SK-N-SH (cell line): ENCODE measurements around the gene GPX2. TPM values are rescaled to one million over a fixed set of nuclear protein-coding genes. Genes with fewer than 3 reads are reported as not detected.

Experiments used
- CTCF ChIA-PET: fragments of 300-600, 350-600 bp; formaldehyde crosslinking; extraction: SDS; loops from one replicate; lab custom pipeline; 2021; lab: Yijun Ruan, JAX
- POLR2A ChIA-PET: fragments of 350-600 bp; sonication (Branson Sonifier 250); formaldehyde crosslinking; extraction: SDS; loops from one replicate; lab custom pipeline; 2020; ENCODE audit warnings: antibody characterized with exemption, inconsistent platforms; lab: Yijun Ruan, JAX
- DNase-seq: peaks from one replicate; pipeline ENCODE4 v3.0.0; 2012
- H2AFZ ChIP-seq: fragments of 200-600 bp; sonication (generic); 2 replicates; pipeline ENCODE4 v1.8.1; 2016; ENCODE audit warnings: antibody characterized with exemption, mild to moderate bottlenecking, low read depth
- H3F3A ChIP-seq: fragments of 200-600 bp; sonication (generic); replicated peaks from 2 replicates; pipeline ENCODE3; 2016; ENCODE audit warnings: antibody characterized with exemption, mild to moderate bottlenecking; ENCODE audit not compliant: insufficient read depth
- H3K27ac ChIP-seq, 2 experiments: fragments of 200-500 bp in 1 of 2; fragments of 200-600 bp in 1 of 2; sonication (Bioruptor generic) in 1 of 2; sonication (generic), shearing (Covaris generic) in 1 of 2; 2 replicates each; pipeline versions ENCODE4 v1.5.1 to v1.6.1; 2014 to 2016; ENCODE audit warnings: low read depth in 2 of 2, inconsistent platforms in 1 of 2, low read length in 1 of 2, mild to moderate bottlenecking in 1 of 2, mixed read lengths in 1 of 2
- H3K27me3 ChIP-seq: fragments of 200-600 bp; sonication (generic), shearing (Covaris generic); 2 replicates; pipeline ENCODE4 v1.6.1; 2016; ENCODE audit warnings: mixed run types; ENCODE audit not compliant: insufficient read depth
- H3K36me3 ChIP-seq, 2 experiments: fragments of 200-500 bp in 1 of 2; fragments of 200-600 bp in 1 of 2; sonication (Bioruptor generic) in 1 of 2; sonication (generic) in 1 of 2; replicated peaks in 1 of 2; 2 replicates each; pipeline versions ENCODE3 to v1.5.1; 2014 to 2016; ENCODE audit warnings: low read length in 1 of 2, mild to moderate bottlenecking in 1 of 2; ENCODE audit not compliant: insufficient read depth in 2 of 2, control insufficient read depth in 1 of 2
- H3K4me1 ChIP-seq, 2 experiments: fragments of 200-500 bp in 1 of 2; fragments of 200-600 bp in 1 of 2; sonication (Bioruptor generic) in 1 of 2; sonication (generic), shearing (Covaris generic) in 1 of 2; 2 replicates each; pipeline versions ENCODE4 v1.5.1 to v1.6.1; 2014 to 2016; ENCODE audit warnings: low read depth in 1 of 2, low read length in 1 of 2, mixed run types in 1 of 2; ENCODE audit not compliant: insufficient read depth in 2 of 2, control insufficient read depth in 1 of 2
- H3K4me2 ChIP-seq: fragments of 200-600 bp; sonication (generic), shearing (Covaris generic); 2 replicates; pipeline ENCODE4 v1.6.1; 2017; ENCODE audit warnings: mixed run types
- H3K4me3 ChIP-seq, 2 experiments: fragments of 200-500 bp in 1 of 2; fragments of 200-600 bp in 1 of 2; sonication (Bioruptor generic) in 1 of 2; sonication (generic), shearing (Covaris generic) in 1 of 2; 2 replicates each; pipeline versions ENCODE4 v1.5.1 to v1.8.1; 2014 to 2016; ENCODE audit warnings: low read depth in 2 of 2, inconsistent platforms in 1 of 2, low read length in 1 of 2, mild to moderate bottlenecking in 1 of 2, mixed read lengths in 1 of 2, moderate library complexity in 1 of 2
- H3K79me2 ChIP-seq: fragments of 200-600 bp; sonication (generic); 2 replicates; pipeline ENCODE4 v1.8.1; 2017; ENCODE audit warnings: mild to moderate bottlenecking; ENCODE audit not compliant: insufficient read depth
- H3K9ac ChIP-seq: fragments of 200-600 bp; sonication (generic); 2 replicates; pipeline ENCODE4 v1.6.1; 2017; ENCODE audit warnings: mixed run types
- H3K9me2 ChIP-seq: fragments of 200-600 bp; sonication (generic); 2 replicates; pipeline ENCODE4 v1.6.1; 2017; ENCODE audit warnings: mixed run types
- H3K9me3 ChIP-seq: fragments of 200-600 bp; sonication (generic); 2 replicates; pipeline ENCODE4 v1.6.1; 2017; ENCODE audit warnings: mixed run types, mild to moderate bottlenecking, moderate library complexity
- H4K20me1 ChIP-seq: fragments of 200-600 bp; sonication (generic); 2 replicates; pipeline ENCODE4 v1.6.1; 2017; ENCODE audit warnings: mild to moderate bottlenecking, mixed run types; ENCODE audit not compliant: insufficient read depth
- CHD2 ChIP-seq: fragments of 150-350 bp; IDR thresholded peaks from 2 replicates; pipeline ENCODE4 v1.6.1; 2018; ENCODE audit warnings: low read length; ENCODE audit not compliant: partially characterized antibody
- EZH2phosphoT487 ChIP-seq: fragments of 200-600 bp; sonication (generic); IDR thresholded peaks from 2 replicates; pipeline ENCODE4 v1.6.1; 2017; ENCODE audit warnings: low read depth, mixed run types, mild to moderate bottlenecking, antibody characterized with exemption, moderate library complexity, borderline replicate concordance
- FOXM1 ChIP-seq: IDR thresholded peaks from 2 replicates; pipeline ENCODE4 v1.4.0; 2012; ENCODE audit warnings: low read depth, mild to moderate bottlenecking
- MEF2A ChIP-seq: IDR thresholded peaks from 2 replicates; pipeline ENCODE4 v1.4.0; 2012; ENCODE audit warnings: low read depth, borderline replicate concordance
- MXI1 ChIP-seq: IDR thresholded peaks from 2 replicates; pipeline ENCODE4 v1.6.1; 2012; ENCODE audit warnings: mild to moderate bottlenecking, low read depth, low read length, improper control_type of control experiment
- NRF1 ChIP-seq: IDR thresholded peaks from 2 replicates; pipeline ENCODE4 v1.6.1; 2012; ENCODE audit warnings: low read depth, mild to moderate bottlenecking, low read length
- POLR2AphosphoS5 ChIP-seq: IDR thresholded peaks from 2 replicates; pipeline ENCODE4 v1.6.1; 2012; ENCODE audit warnings: low read depth, low read length
- RAD21 ChIP-seq: IDR thresholded peaks from 2 replicates; pipeline ENCODE4 v1.6.1; 2012; ENCODE audit warnings: mild to moderate bottlenecking, low read length
- RFX5 ChIP-seq: IDR thresholded peaks from 2 replicates; pipeline ENCODE4 v1.6.1; 2012; ENCODE audit warnings: mild to moderate bottlenecking, improper control_type of control experiment, low read length
- SIN3A ChIP-seq: IDR thresholded peaks from 2 replicates; pipeline ENCODE4 v1.6.1; 2012; ENCODE audit warnings: low read depth, mild to moderate bottlenecking, low read length, moderate library complexity, borderline replicate concordance
- SMC3 ChIP-seq: IDR thresholded peaks from 2 replicates; pipeline ENCODE4 v1.6.1; 2012; ENCODE audit warnings: low read depth, low read length, improper control_type of control experiment
- TCF12 ChIP-seq: IDR thresholded peaks from 2 replicates; pipeline ENCODE4 v1.4.0; 2012
- TEAD4 ChIP-seq: IDR thresholded peaks from 2 replicates; pipeline ENCODE4 v1.4.0; 2012; ENCODE audit warnings: mild to moderate bottlenecking, borderline replicate concordance; ENCODE audit not compliant: insufficient read depth
- WGBS: methylation state at CpG from one replicate; pipeline ENCODE4 v1.1.6; 2017; ENCODE audit warnings: low lambda C conversion rate; 5-methylcytosine and 5-hydroxymethylcytosine counted together
- polyA plus RNA-seq, 3 experiments: library from polyadenylated mRNA; depleted of rRNA; stranded (reverse); fragments of >200 nt; gene quantifications; 2 replicates each; pipeline ENCODE4 v1.2.3, GENCODE V29; 2012
- TF ChIP-seq, protein P1 (sequence below): IDR thresholded peaks from 2 replicates; pipeline ENCODE4 v1.4.0; 2012; ENCODE audit warnings: low read depth, borderline replicate concordance
- TF ChIP-seq, protein P2 (sequence below): IDR thresholded peaks from 2 replicates; pipeline ENCODE4; 2012
- TF ChIP-seq, protein P3 (sequence below): fragments of 150-350 bp; IDR thresholded peaks from 2 replicates; pipeline ENCODE4 v1.6.1; 2017; ENCODE audit warnings: antibody characterized with exemption, low read length, low read depth, borderline replicate concordance
- TF ChIP-seq, protein P4 (sequence below): fragments of 150-350 bp; IDR thresholded peaks from 2 replicates; pipeline ENCODE4 v1.6.1; 2016; ENCODE audit warnings: mild to moderate bottlenecking, low read depth, low read length

The GPX2 gene
- polyA plus RNA-seq, 1 of the 3 experiments (the other 2 are of a cell fraction), result not detected

DNA sequence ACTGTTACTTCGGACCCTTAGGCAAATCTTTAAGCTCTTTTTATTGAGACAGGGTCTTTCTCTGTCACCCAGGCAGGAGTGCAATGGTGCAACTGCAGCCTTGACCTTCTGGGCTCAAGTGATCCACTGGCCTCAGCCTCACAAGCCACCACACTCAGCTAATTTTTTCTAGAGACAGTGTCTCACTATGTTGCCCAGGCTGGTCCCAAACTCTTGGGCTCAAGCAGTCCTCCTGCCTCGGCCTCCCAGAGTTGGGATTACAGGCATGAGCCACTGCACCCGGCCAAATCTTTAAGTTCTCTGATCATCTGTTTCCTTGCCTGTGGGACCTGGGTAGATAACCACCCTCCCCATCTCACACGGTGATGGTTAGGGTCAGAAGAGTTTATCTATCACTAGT is 2.3 kb upstream of the GPX2 start:
- no peaks in the 10 kb centered on the region for H3K79me2 ChIP-seq
- H3K9me2 ChIP-seq, result no peaks in the 10 kb centered on the region
- no peaks in the 10 kb centered on the region for H3K27me3 ChIP-seq
- ChIA-PET POLR2A (no interaction called here), CTCF (no interaction called here)
- no peak for TF ChIP-seq POLR2AphosphoS5
- TF ChIP-seq RFX5, result no peak
- TF ChIP-seq, protein P1, sequence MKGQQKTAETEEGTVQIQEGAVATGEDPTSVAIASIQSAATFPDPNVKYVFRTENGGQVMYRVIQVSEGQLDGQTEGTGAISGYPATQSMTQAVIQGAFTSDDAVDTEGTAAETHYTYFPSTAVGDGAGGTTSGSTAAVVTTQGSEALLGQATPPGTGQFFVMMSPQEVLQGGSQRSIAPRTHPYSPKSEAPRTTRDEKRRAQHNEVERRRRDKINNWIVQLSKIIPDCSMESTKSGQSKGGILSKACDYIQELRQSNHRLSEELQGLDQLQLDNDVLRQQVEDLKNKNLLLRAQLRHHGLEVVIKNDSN, result no peak
- no peak for TF ChIP-seq TCF12
- no peak for TF ChIP-seq FOXM1
- TF ChIP-seq SIN3A, result no peak
- no peak for TF ChIP-seq TEAD4
- TF ChIP-seq, protein P2, sequence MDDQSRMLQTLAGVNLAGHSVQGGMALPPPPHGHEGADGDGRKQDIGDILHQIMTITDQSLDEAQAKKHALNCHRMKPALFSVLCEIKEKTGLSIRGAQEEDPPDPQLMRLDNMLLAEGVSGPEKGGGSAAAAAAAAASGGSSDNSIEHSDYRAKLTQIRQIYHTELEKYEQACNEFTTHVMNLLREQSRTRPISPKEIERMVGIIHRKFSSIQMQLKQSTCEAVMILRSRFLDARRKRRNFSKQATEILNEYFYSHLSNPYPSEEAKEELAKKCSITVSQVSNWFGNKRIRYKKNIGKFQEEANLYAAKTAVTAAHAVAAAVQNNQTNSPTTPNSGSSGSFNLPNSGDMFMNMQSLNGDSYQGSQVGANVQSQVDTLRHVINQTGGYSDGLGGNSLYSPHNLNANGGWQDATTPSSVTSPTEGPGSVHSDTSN, result no peak
- no peak for TF ChIP-seq NRF1
- TF ChIP-seq, protein P3, sequence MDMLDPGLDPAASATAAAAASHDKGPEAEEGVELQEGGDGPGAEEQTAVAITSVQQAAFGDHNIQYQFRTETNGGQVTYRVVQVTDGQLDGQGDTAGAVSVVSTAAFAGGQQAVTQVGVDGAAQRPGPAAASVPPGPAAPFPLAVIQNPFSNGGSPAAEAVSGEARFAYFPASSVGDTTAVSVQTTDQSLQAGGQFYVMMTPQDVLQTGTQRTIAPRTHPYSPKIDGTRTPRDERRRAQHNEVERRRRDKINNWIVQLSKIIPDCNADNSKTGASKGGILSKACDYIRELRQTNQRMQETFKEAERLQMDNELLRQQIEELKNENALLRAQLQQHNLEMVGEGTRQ, result no peak
- 97% methylated on average over 4 of the region's 4 CpGs for WGBS
- H3K4me3 ChIP-seq, result no peak overlapping the region
- H3K4me1 ChIP-seq, result no peaks in the 10 kb centered on the region
- no peaks in the 10 kb centered on the region for H3K9me3 ChIP-seq
- H3K9ac ChIP-seq, result no peak overlapping the region
- H3K4me2 ChIP-seq, result no peak overlapping the region
- H3K27ac ChIP-seq, result no peak overlapping the region
- H3F3A ChIP-seq, result no peaks in the 10 kb centered on the region
- H2AFZ ChIP-seq, result no peak overlapping the region
- H3K36me3 ChIP-seq, result peaks cover 0 to 28% of the 10 kb centered on the region in 2 experiments
- DNase-seq, result no peak
- H4K20me1 ChIP-seq, result no peaks in the 10 kb centered on the region

DNA sequence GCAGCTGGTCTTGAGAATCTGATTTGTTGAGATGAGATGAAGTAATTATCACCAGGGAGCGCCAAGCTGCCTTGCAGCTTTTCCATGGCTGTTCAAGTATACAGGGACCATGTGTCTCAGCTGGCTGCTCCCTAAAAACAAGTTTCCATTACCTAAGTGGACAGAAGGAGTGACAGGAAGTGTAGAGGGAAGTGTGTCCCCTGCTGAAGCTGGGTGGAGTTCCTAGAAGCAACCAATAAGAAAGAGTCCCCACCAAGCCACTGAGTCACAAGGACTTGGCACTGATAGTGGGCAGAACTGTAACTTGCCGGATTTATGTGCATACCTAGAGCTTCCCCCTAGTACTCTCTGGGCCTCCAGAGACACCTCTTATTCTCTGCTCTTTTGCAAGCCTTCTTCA is 1.5 kb upstream of the GPX2 start:
- CTCF ChIA-PET, result interaction anchor here (1.0 kb wide), 1 partner anchor 52 kb away, joined by 4 read pairs; no protein-coding TSS in a partner anchor
- TF ChIP-seq, protein P4, sequence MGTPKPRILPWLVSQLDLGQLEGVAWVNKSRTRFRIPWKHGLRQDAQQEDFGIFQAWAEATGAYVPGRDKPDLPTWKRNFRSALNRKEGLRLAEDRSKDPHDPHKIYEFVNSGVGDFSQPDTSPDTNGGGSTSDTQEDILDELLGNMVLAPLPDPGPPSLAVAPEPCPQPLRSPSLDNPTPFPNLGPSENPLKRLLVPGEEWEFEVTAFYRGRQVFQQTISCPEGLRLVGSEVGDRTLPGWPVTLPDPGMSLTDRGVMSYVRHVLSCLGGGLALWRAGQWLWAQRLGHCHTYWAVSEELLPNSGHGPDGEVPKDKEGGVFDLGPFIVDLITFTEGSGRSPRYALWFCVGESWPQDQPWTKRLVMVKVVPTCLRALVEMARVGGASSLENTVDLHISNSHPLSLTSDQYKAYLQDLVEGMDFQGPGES, result no peak
- TF ChIP-seq MEF2A, result no peak
- TF ChIP-seq, protein P3, result no peak
- TF ChIP-seq CHD2, result no peak
- no peak for TF ChIP-seq EZH2phosphoT487
- TF ChIP-seq SIN3A, result no peak
- no peak for TF ChIP-seq MXI1
- TF ChIP-seq SMC3, result no peak
- TF ChIP-seq RAD21, result no peak
- TF ChIP-seq, protein P1, result no peak
- no peaks in the 10 kb centered on the region for H4K20me1 ChIP-seq
- H3K36me3 ChIP-seq, result peaks cover 0 to 28% of the 10 kb centered on the region in 2 experiments
- H3K27me3 ChIP-seq, result no peaks in the 10 kb centered on the region
- no peaks in the 10 kb centered on the region for H3K9me2 ChIP-seq
- no peaks in the 10 kb centered on the region for H3F3A ChIP-seq
- no peaks in the 10 kb centered on the region for H3K4me1 ChIP-seq
- H3K9me3 ChIP-seq, result no peaks in the 10 kb centered on the region
- no peak overlapping the region for H3K27ac ChIP-seq
- no peak overlapping the region for H2AFZ ChIP-seq
- POLR2A ChIA-PET, result no interaction called here
- H3K79me2 ChIP-seq, result no peaks in the 10 kb centered on the region
- no peak overlapping the region for H3K4me3 ChIP-seq
- DNase-seq, result no peak
- 100% methylated on average over 1 of the region's 2 CpGs for WGBS
- H3K9ac ChIP-seq, result no peak overlapping the region
- H3K4me2 ChIP-seq, result no peak overlapping the region
